NCI-H446 (cell line): ENCODE results near the gene SUMF1.

ENCODE experiments used
- DNase-seq, 2 experiments: peaks; one replicate each; lab custom pipeline; 2025; lab: John Stamatoyannopoulos, UW

Gene SUMF1

GRCh38 chr3:4385201-4385600 lies 81.9 kb downstream of the SUMF1 start:
- DNase-seq = no peak

DNA sequence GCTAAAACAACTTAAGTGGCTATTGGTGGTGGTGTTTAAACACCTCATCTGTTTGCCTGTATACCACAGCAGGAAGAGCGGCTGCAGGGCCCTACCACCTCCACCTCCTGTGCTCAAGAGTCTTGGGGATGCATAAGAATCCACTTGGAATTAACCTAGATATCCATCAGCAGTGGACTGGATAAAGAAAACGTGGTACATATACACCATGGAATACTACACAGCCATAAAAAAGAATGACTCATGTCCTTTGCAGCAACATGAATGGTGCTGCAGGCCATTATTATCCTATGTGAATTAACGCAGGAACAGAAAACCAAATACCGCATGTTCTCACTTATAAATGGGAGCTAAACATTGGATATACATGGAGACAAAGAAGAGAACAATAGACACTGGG lies 87.1 kb downstream of the SUMF1 start:
- DNase-seq = no peak

DNA sequence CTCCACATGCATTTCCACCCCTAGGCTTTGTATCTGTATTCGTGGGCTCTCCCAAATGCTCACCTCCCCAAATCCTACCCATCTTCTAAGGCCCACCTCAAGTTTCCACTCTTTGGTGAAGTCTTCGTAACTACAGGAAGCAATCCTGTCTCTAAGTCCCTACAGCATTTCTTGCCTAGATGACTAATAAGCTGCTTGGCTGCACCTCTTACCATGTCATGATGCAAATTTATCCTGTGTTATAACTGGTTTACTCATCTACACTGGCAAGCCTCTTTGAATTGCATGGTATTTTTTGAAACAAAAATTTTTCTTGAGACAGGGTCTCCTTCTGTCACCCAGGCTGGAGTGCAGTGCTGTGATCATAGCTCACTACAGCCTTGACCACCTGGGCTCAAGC lies 90.6 kb downstream of the SUMF1 start:
- no peak for DNase-seq

DNA sequence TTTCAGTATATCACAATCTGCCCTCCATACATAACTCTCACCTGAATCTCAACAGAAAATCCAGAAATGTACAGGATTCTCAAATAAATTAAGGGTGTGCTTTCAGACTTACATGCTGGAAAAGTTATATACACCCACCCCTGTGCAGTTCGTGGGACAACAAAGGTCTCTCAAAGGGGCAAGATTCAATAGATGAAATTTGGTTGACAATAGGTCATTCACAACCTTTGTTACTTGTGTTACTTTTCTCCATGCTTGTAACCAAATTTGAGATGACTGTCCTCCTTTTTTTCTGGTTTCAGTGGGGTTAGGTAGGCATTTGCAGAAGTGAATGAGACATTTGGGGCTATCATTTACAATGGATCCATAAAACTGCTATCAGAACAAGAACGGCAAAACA lies 91.2 kb downstream of the SUMF1 start:
- no peak for DNase-seq

GRCh38 chr3:4373669-4374068 lies 93.4 kb downstream of the SUMF1 start:
- no peak for DNase-seq

DNA sequence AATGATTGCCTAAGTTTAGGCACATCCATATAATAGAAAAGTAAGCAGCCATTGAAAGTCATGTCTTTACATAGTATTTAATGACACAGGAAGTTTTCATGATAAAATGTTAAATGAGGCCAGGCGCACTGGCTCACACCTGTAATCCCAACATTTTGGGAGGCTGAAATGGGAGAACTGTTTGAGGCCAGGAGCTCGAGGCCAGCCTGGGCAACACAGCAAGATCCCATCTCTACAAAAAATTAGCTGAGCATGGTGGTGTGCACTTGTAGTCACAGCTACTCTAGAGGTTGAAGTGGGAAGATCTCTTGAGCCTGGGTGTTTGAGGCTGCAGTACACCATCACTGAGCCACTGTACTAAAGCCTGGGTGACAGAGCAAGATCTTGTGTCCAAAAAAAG lies 104.5 kb downstream of the SUMF1 start:
- no peak for DNase-seq

GRCh38 chr3:4360817-4361216 lies 106.3 kb downstream of the SUMF1 start:
- DNase-seq = no peak

- DNase-seq = no peak
Observed at GRCh38 chr3:4359805-4360502, 107.1 kb downstream of the SUMF1 start.

DNA sequence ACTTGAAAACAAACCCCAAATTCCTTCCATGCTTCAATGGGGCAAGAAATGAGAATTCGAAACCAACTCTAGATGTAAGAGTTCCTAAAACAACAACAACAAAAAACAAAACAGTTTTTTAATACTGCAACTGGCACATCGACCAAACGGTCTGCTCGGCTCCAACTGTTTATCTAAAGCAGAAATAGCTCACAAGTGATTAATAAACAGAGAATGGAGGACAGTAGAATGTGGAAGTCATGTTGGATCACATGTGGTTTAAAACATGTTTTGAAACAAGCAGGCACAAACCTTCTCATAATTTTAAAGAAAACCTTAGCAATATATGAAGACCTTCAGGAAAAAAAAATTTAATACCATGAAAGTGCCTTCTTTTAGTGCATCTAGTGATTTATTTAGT lies 108.8 kb downstream of the SUMF1 start:
- DNase-seq = no peak

- no peak for DNase-seq
Observed at GRCh38 chr3:4356546-4357410, 110.3 kb downstream of the SUMF1 start.

GRCh38 chr3:4356220-4356540 lies 110.9 kb downstream of the SUMF1 start:
- no peak for DNase-seq

DNA sequence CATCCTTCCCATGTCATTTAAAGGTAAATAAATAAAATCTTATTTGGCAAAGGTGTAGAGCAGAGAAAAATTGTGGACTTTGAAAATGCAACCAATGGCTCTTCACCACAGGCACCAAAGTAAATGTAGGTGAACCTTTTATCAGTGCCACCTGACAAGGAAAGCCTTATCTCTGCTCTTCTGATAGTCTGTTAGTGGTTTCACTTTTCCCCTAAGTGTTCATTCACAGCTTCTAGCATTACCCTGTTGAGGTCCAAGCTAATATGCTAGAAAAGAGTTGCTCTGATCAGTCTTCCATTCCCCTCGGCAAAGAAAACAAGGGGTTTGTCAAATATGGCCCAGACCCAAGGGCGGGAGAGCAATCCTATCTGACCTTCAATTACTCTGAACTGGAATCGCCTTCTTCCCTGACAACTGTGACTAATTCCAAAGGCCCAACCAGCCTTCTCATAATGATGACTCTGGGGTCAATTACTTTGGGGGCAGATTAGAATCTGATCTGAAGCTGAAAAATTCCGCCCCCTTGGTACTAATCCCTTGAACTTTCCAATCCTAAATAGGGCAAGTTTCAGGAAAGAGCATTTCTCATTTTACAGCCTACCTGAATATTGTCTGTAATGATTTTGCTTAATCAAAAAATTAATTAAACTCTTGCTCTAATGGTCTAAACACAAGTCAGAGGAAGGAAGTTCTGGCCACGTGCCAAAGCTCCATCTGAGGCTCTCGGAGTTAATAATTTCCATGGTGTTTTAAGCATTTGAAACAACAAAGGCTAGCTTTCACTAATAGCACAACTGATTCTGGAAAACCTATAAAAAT lies 111.5 kb downstream of the SUMF1 start:
- no peak for DNase-seq

DNA sequence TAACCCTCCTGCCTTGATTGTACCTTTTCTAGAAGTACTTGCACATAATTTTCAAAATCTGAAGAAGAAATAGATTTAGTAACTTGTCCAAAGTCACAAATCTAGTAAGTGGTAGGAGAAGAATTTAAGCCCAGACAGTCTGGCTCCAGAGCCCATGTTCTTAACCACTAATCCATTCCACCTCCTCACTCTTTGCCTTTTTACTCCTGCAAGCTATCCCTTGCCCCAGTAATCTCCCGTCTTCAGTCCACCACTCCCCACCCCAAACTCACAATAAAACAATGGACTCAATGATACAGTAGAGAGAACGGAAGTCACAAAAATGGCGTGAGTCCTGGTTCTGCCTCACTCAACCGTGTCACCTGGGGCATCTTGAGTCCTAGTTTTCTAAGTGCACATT lies 115.2 kb downstream of the SUMF1 start:
- no peak for DNase-seq

DNA sequence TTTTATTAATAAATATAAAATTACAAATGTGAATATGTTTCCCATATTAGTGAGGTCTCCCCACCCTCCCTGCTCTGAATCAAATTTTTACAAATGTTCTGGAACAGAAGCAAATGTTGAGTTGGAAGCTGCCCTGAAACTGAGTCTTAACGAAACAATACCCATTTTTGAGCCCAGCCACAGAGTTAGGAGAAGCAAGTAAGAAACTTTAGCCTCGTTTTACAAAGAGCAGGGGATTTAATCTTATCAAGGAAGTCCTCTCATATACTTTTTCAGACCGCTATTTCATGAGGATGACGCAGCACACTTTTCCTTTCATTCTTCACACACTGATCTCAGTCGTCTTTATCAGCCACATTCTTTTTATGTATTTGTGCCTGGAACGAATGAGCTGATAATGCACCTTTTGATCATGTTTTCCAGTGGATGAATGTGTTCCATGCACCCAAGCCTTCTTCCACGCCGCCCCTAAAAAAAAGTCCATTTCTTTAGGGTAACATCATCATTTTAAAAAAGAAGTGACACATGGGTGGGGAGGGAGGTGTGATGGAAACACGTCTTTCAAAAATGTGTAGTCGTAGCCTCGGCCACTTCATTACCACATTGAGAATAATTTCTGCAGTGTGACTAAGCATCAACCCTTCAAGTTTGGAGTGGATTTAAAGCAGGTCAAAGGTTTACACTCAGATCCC lies 115.8 kb downstream of the SUMF1 start:
- DNase-seq = no peak

DNA sequence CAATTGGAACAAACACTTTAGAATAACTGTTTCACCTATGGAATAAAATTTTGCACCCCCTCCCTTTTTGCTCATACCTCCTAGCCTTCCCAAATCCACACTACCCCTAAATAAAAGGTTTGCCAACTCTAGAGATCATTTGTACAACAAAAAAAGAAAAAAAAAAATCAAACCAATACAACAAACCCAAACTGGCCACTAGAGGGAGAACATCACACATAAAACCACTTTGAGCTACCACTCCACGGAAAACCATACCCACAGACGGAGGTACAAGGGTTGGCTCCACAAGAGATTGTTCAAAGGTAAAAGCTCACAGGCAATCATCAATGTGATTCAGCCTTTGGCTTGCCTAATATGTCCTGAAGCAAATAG lies 116.3 kb downstream of the SUMF1 start:
- peak; percentile 30 to 64 for DNase-seq

DNA sequence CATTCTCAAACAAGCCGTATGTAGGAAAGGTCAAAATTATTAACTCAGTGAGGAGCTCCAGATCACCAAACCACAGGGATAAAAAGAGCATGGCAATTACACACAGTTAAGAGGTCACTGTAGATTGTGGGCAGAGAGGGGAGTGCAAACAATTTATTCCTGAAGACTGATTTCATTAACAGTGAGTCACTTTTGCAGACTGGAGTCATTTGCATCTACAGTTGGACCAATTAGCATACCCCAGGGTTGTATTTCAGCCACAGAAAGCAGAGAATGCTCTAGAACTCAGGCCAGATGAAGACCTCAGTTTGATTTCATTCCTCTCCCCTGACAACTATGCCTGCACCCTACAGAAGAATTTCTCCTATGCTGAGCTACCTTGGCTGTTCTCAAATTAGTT lies 123.8 kb downstream of the SUMF1 start:
- no peak for DNase-seq

GRCh38 chr3:4341336-4341675 lies 125.8 kb downstream of the SUMF1 start:
- DNase-seq = no peak

DNA sequence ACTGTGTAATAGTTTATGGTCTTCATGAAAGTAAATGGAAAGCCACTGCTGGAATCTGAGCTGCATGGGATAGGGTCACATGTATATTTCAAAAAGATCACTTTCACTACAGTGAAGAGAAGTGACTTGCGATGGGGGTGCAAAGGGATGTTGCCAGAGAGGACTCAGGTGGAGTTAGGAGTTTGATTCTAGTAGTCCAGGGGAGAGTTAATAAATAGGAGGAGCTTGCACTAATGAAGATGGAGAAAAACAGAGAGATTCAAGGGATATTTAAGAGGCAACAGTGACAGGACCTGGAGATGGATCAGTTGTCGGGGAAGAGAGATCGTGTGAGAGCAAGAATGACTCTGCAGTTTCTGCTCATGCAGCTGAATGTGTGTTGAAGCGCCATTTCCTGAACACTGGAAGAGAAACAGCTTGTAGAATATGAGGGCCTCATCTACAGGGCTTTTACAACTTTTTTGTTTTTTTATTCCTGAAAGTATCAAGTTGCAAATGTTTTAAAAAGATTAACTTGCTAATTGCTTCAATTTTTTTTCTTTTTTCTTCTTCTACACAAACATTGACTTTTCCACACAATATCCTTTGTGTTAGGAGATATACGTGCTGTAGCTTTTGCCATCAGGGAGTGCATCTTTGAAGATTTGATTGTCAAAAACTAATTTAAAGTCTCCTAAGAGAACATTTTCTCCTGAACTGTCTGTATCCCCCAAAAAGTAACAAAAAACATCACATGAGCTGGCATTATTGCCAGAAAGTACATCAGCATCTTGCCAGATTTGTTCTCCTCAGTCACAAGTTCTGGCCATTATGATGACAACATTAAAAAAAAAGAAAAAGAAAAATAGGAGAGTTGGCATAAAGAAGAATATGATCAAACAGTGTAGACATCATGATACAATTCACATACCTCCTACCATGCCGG lies 126.4 kb downstream of the SUMF1 start:
- DNase-seq = no peak

- no peak for DNase-seq
Observed at GRCh38 chr3:4340077-4340410, 127.0 kb downstream of the SUMF1 start.

- no peak for DNase-seq
Observed at GRCh38 chr3:4338751-4339150, 128.3 kb downstream of the SUMF1 start.

- DNase-seq = no peak
Observed at GRCh38 chr3:4336850-4337546, 130.1 kb downstream of the SUMF1 start.
